ENCODE results near the gene HSP90AB1. TPM values are rescaled to one million over a fixed set of nuclear protein-coding genes. Genes with fewer than 3 reads are reported as not detected.

Gene HSP90AB1
- total RNA-seq, 4 donors from 2014 or later: 356 to 729 (median 499) TPM

DNA sequence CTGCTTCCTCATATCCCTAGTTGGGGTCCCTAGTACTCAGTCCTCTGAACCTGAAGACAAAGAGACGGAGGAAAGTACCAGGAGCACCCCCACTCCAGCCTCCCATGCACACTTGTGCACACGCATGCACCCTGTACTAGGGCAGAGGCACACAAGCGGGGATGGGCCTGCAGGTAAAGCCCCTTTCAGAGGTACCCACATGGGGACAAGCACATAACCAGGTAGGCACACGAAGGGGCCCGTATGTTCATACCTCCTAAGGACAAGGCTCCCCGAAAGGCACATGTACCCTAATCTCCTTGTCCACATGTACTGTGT lies 24.5 kb downstream of the HSP90AB1 start:
- intact Hi-C loops (cut with DNase I): no loop called here
- TF ChIP-seq POLR2AphosphoS5 (IDR thresholded peaks at IDR 0.05) (no peak), EP300 (IDR thresholded peaks at IDR 0.05) (no peak), POLR2A (IDR thresholded peaks at IDR 0.05; ENCODE audit: low read depth) (no peak)
- TF ChIP-seq, protein P1, sequence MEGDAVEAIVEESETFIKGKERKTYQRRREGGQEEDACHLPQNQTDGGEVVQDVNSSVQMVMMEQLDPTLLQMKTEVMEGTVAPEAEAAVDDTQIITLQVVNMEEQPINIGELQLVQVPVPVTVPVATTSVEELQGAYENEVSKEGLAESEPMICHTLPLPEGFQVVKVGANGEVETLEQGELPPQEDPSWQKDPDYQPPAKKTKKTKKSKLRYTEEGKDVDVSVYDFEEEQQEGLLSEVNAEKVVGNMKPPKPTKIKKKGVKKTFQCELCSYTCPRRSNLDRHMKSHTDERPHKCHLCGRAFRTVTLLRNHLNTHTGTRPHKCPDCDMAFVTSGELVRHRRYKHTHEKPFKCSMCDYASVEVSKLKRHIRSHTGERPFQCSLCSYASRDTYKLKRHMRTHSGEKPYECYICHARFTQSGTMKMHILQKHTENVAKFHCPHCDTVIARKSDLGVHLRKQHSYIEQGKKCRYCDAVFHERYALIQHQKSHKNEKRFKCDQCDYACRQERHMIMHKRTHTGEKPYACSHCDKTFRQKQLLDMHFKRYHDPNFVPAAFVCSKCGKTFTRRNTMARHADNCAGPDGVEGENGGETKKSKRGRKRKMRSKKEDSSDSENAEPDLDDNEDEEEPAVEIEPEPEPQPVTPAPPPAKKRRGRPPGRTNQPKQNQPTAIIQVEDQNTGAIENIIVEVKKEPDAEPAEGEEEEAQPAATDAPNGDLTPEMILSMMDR (IDR thresholded peaks at IDR 0.05): no peak
- Histone ChIP-seq H3K27ac (replicated peaks in 1 of 4) (no peak overlapping the region), H3K27me3 (peaks cover 4 to 85% (median 45%) of the 10 kb centered on the region in 4 donors), H3K4me1 (peaks cover 9 to 26% (median 24%) of the 10 kb centered on the region in 4 donors), H3K4me3 (no peak overlapping the region), H3K36me3 (no peaks in the 10 kb centered on the region), H3K9me3 (no peaks in the 10 kb centered on the region)
- DNase-seq (ENCODE audit: extremely low spot score): no peak
- 87% methylated on average over 6 of the region's 6 CpGs for WGBS

- Histone ChIP-seq H3K36me3 (no peaks in the 10 kb centered on the region), H3K4me3 (no peak overlapping the region), H3K4me1 (peaks cover 9 to 31% (median 26%) of the 10 kb centered on the region in 4 donors), H3K27me3 (peaks cover 4 to 91% (median 46%) of the 10 kb centered on the region in 4 donors), H3K27ac (replicated peaks in 1 of 4) (no peak overlapping the region), H3K9me3 (no peaks in the 10 kb centered on the region)
- DNase-seq (ENCODE audit: extremely low spot score): no peak
- TF ChIP-seq POLR2AphosphoS5 (IDR thresholded peaks at IDR 0.05): no peak
- no peak for TF ChIP-seq EP300 (IDR thresholded peaks at IDR 0.05)
- TF ChIP-seq, protein P1 (IDR thresholded peaks at IDR 0.05): no peak
- TF ChIP-seq POLR2A (IDR thresholded peaks at IDR 0.05; ENCODE audit: low read depth): no peak
- WGBS: 66% methylated on average over 3 of the region's 3 CpGs
- intact Hi-C loops (cut with DNase I): no loop called here
Observed at GRCh38 chr6:44271914-44272313, 25.0 kb downstream of the HSP90AB1 start.

DNA sequence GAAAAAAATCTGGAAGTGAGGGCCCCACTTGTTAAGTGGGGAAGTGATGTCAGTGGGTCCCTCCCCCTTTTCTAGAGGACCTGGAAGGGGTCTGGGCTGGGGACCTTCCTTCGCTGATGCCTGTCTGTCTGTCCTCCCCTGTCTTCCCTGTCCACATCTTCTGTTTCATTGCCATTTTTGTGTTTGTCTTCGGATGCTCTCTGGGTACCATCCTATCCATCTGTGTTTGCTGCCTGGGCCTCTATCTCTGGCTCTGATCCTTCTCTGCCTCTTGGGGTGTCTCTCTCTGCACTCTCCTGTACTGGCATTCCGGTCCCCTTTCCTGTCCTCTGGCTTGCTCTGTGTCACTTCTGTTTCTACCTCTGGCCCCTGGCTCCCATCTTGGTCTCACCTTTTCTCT lies 25.6 kb downstream of the HSP90AB1 start:
- no peak for TF ChIP-seq POLR2A (IDR thresholded peaks at IDR 0.05; ENCODE audit: low read depth)
- TF ChIP-seq EP300 (IDR thresholded peaks at IDR 0.05): no peak
- TF ChIP-seq, protein P1 (IDR thresholded peaks at IDR 0.05): no peak
- TF ChIP-seq POLR2AphosphoS5 (IDR thresholded peaks at IDR 0.05): no peak
- WGBS: 86% methylated on average over 3 of the region's 3 CpGs
- H3K36me3 ChIP-seq: no peaks in the 10 kb centered on the region
- peaks cover 4 to 97% (median 46%) of the 10 kb centered on the region in 4 donors for H3K27me3 ChIP-seq
- no peaks in the 10 kb centered on the region for H3K9me3 ChIP-seq
- H3K4me1 ChIP-seq: peaks cover 9 to 32% (median 26%) of the 10 kb centered on the region in 4 donors
- H3K27ac ChIP-seq (replicated peaks in 1 of 4): no peak overlapping the region
- intact Hi-C loops (cut with DNase I): no loop called here
- DNase-seq (ENCODE audit: extremely low spot score): no peak
- H3K4me3 ChIP-seq: no peak overlapping the region

DNA sequence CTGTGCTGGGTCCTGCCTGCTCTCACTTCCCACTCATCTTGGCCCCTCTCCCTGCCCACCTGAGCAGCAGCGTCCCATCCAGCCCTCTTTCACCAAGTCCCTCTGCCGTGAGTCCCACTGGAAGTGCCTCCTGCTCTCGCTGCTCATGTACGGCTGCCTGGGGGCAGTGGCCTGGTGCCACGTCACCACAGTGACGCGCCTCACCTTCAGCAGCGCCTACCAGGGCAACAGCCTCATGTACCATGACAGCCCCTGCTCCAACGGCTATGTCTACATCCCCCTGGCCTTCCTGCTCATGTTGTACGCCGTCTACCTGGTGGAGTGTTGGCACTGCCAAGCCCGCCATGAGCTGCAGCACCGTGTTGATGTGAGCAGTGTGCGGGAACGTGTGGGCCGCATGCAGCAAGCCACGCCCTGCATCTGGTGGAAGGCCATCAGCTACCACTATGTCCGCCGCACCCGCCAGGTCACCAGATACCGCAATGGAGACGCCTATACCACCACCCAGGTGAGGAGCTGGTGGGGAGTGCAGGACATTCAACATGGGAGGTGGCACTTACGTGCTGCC lies 26.2 kb downstream of the HSP90AB1 start:
- peaks cover 4 to 99% (median 46%) of the 10 kb centered on the region in 4 donors for H3K27me3 ChIP-seq
- no peak overlapping the region for H3K4me3 ChIP-seq
- no peak overlapping the region for H3K27ac ChIP-seq (replicated peaks in 1 of 4)
- H3K4me1 ChIP-seq: peaks cover 9 to 32% (median 26%) of the 10 kb centered on the region in 4 donors
- H3K36me3 ChIP-seq: no peaks in the 10 kb centered on the region
- no peaks in the 10 kb centered on the region for H3K9me3 ChIP-seq
- intact Hi-C loops (cut with DNase I): no loop called here
- WGBS: 93% methylated on average over 22 of the region's 23 CpGs
- no peak for DNase-seq (ENCODE audit: extremely low spot score)
- TF ChIP-seq EP300 (IDR thresholded peaks at IDR 0.05): no peak
- TF ChIP-seq POLR2AphosphoS5 (IDR thresholded peaks at IDR 0.05): no peak
- TF ChIP-seq, protein P1 (IDR thresholded peaks at IDR 0.05): no peak
- TF ChIP-seq POLR2A (IDR thresholded peaks at IDR 0.05; ENCODE audit: low read depth): no peak

DNA sequence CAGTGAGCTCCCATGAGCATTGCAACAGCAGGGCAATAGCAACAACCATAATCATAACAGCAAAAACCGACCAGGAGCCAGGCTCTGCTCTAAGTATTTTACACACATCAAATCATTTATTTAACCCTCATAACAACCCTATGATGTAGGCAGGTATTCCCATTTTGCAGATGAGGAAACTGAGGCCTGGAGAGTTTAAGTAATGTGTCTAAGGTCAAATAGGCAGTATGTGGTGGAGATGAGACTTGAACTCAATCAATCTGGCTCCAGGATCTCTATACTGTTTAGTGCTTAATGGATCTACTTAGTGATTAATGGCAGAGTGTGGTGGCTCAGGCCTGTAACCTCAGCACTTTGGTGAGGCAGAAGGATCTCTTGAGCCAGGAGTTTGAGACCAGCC lies 26.7 kb downstream of the HSP90AB1 start:
- Histone ChIP-seq H3K36me3 (no peaks in the 10 kb centered on the region), H3K9me3 (no peaks in the 10 kb centered on the region), H3K4me1 (peaks cover 9 to 32% (median 26%) of the 10 kb centered on the region in 4 donors), H3K4me3 (no peak overlapping the region), H3K27ac (replicated peaks in 1 of 4) (no peak overlapping the region), H3K27me3 (peaks cover 4 to 96% (median 45%) of the 10 kb centered on the region in 4 donors)
- intact Hi-C loops (cut with DNase I): no loop called here
- TF ChIP-seq, protein P1 (IDR thresholded peaks at IDR 0.05): no peak
- no peak for TF ChIP-seq POLR2AphosphoS5 (IDR thresholded peaks at IDR 0.05)
- no peak for TF ChIP-seq EP300 (IDR thresholded peaks at IDR 0.05)
- no peak for TF ChIP-seq POLR2A (IDR thresholded peaks at IDR 0.05; ENCODE audit: low read depth)
- no peak for DNase-seq (ENCODE audit: extremely low spot score)
- WGBS: 67% methylated on average over 1 of the region's 1 CpG

Measured in esophagus muscularis mucosa (tissue), 4 donors.